PC-9 (cell line): ENCODE results near the gene LGALS1. TPM values are rescaled to one million over a fixed set of nuclear protein-coding genes. Genes with fewer than 3 reads are reported as not detected.

ENCODE experiments used
- BruUV-seq: library from RNA; stranded (reverse); fragments of 400-500 nt; replicated peaks from 2 replicates; lab custom pipeline; 2021; lab: Mats Ljungman, UMichigan
- CTCF ChIA-PET: fragments of 300-600 bp; sonication (Branson Sonifier 250); formaldehyde crosslinking; loops from one replicate; lab custom pipeline; 2022; ENCODE audit warnings: antibody characterized with exemption; lab: Charles Lee
- POLR2A ChIA-PET: fragments of 300-600 bp; sonication (Branson Sonifier 250); formaldehyde crosslinking; loops from one replicate; lab custom pipeline; 2022; ENCODE audit warnings: antibody characterized with exemption; ENCODE audit not compliant: unreplicated experiment; lab: Charles Lee
- DNase-seq, 2 experiments: peaks; one replicate each; pipeline versions ENCODE4 v3.0.0 to v3.0.0-alpha.2; 2015 to 2022; ENCODE audit warnings: mixed read lengths in 1 of 2
- H2AFZ ChIP-seq: fragments of 200-600 bp; sonication (generic); 2 replicates; pipeline ENCODE4 v1.8.1; 2017; ENCODE audit warnings: antibody characterized with exemption
- H3F3A ChIP-seq: fragments of 200-600 bp; sonication (generic); 2 replicates; pipeline ENCODE4 v1.8.1; 2017; ENCODE audit warnings: antibody characterized with exemption, mild to moderate bottlenecking, low read depth; ENCODE audit not compliant: insufficient read depth
- H3K27ac ChIP-seq: fragments of 200-600 bp; sonication (generic); 2 replicates; pipeline ENCODE4 v1.6.1; 2016; ENCODE audit warnings: mixed run types
- H3K27me3 ChIP-seq: fragments of 200-600 bp; sonication (generic); 2 replicates; pipeline ENCODE4 v1.6.1; 2016; ENCODE audit warnings: low read depth, mixed run types; ENCODE audit not compliant: insufficient read depth
- H3K36me3 ChIP-seq: fragments of 200-600 bp; sonication (generic); 2 replicates; pipeline ENCODE4 v1.6.1; 2016; ENCODE audit warnings: low read depth, mixed run types
- H3K4me1 ChIP-seq: fragments of 200-600 bp; sonication (generic); replicated peaks from 2 replicates; pipeline ENCODE4 v1.6.1; 2016; ENCODE audit warnings: mixed run types; ENCODE audit not compliant: insufficient read depth
- H3K4me2 ChIP-seq: fragments of 200-600 bp; sonication (generic); 2 replicates; pipeline ENCODE4 v1.6.1; 2017; ENCODE audit warnings: mixed run types
- H3K4me3 ChIP-seq: fragments of 200-600 bp; sonication (generic); 2 replicates; pipeline ENCODE4 v1.6.1; 2016; ENCODE audit warnings: mixed run types
- H3K79me2 ChIP-seq: fragments of 200-600 bp; sonication (generic); 2 replicates; pipeline ENCODE4 v1.6.1; 2017; ENCODE audit warnings: low read depth, mixed run types
- H3K9me2 ChIP-seq: fragments of 200-600 bp; sonication (generic); 2 replicates; pipeline ENCODE4 v1.8.1; 2017; ENCODE audit warnings: mild to moderate bottlenecking; ENCODE audit not compliant: insufficient read depth
- H3K9me3 ChIP-seq: fragments of 200-600 bp; sonication (generic); 2 replicates; pipeline ENCODE4 v1.8.1; 2016; ENCODE audit warnings: low read depth; ENCODE audit not compliant: insufficient read depth
- H4K20me1 ChIP-seq: fragments of 200-600 bp; sonication (generic); 2 replicates; pipeline ENCODE4 v1.8.1; 2017; ENCODE audit not compliant: insufficient read depth
- CTCF ChIP-seq: fragments of 200-600 bp; sonication (generic); conservative IDR thresholded peaks from 2 replicates; pipeline ENCODE4 v1.6.1; 2017; ENCODE audit warnings: mixed run types, antibody characterized with exemption, mild to moderate bottlenecking, moderate library complexity
- EZH2 ChIP-seq: fragments of 200-600 bp; sonication (generic); IDR thresholded peaks from 2 replicates; pipeline ENCODE4 v1.8.0; 2017; ENCODE audit warnings: antibody characterized with exemption, low read depth
- intact Hi-C: fragments of 100-400 bp; cut with micrococcal nuclease; formaldehyde crosslinking; loops from one replicate; pipeline ENCODE4 v1.10.0; 2022; ENCODE audit not compliant: unreplicated experiment
- total RNA-seq: library from RNA; stranded (reverse); gene quantifications from 2 replicates; pipeline ENCODE4 v1.2.3, GENCODE V29; 2021

Gene LGALS1
- total RNA-seq, 1 experiment from 2014 or later = 791 TPM

- H3K36me3 ChIP-seq = no peaks in the 10 kb centered on the region
- ChIA-PET CTCF (interaction anchor here (0.6 kb wide), 1 partner anchor 67 kb away, joined by 3 read pairs; no protein-coding TSS in a partner anchor), POLR2A (interaction anchor here (0.5 kb wide), 1 partner anchor 141 kb away, joined by 3 read pairs; a partner anchor contains a TSS)
- H4K20me1 ChIP-seq = peaks cover 12% of the 10 kb centered on the region
- no peaks in the 10 kb centered on the region for H3K9me2 ChIP-seq
- H3K27me3 ChIP-seq = no peaks in the 10 kb centered on the region
- peak in 1 of 2 experiments; percentile 32 for DNase-seq
- no peak overlapping the region for H3K4me2 ChIP-seq
- no peak for TF ChIP-seq CTCF
- no peak for TF ChIP-seq EZH2
- H3K4me3 ChIP-seq = no peak overlapping the region
- H3K27ac ChIP-seq = no peak overlapping the region
- BruUV-seq = no TSS peak
- H2AFZ ChIP-seq = no peak overlapping the region
- H3K79me2 ChIP-seq = peaks cover 31% of the 10 kb centered on the region
- H3F3A ChIP-seq = peaks cover 20% of the 10 kb centered on the region
- peaks cover 24% of the 10 kb centered on the region for H3K4me1 ChIP-seq
- intact Hi-C loops = no loop called here
- no peaks in the 10 kb centered on the region for H3K9me3 ChIP-seq
Observed at GRCh38 chr22:37664249-37665101, 11.0 kb upstream of the LGALS1 start.

- Histone ChIP-seq H3K27me3 (no peaks in the 10 kb centered on the region), H3K4me1 (peaks cover 14% of the 10 kb centered on the region), H3F3A (peaks cover 20% of the 10 kb centered on the region), H3K4me3 (no peak overlapping the region), H3K79me2 (peaks cover 20% of the 10 kb centered on the region), H2AFZ (no peak overlapping the region), H3K36me3 (no peaks in the 10 kb centered on the region), H3K9me2 (no peaks in the 10 kb centered on the region), H3K9me3 (no peaks in the 10 kb centered on the region), H4K20me1 (peaks cover 2% of the 10 kb centered on the region), H3K4me2 (no peak overlapping the region), H3K27ac (no peak overlapping the region)
- DNase-seq = no peak
- no peak for TF ChIP-seq EZH2
- TF ChIP-seq CTCF = no peak
- intact Hi-C loops = no loop called here
- ChIA-PET CTCF (no interaction called here), POLR2A (interaction anchor here (0.6 kb wide), 2 partner anchors 10 to 65 kb away, joined by 3 to 10 read pairs; partner anchors contain the start of gene LGALS1)
- BruUV-seq = no TSS peak
Observed at GRCh38 chr22:37665487-37665886, 9.9 kb upstream of the LGALS1 start.

- Histone ChIP-seq H3F3A (peaks cover 26% of the 10 kb centered on the region), H3K27me3 (no peaks in the 10 kb centered on the region), H2AFZ (no peak overlapping the region), H3K79me2 (0 out of 2 replicates have a peak, but pooled peaks cover 3% of the 10 kb centered on the region), H3K4me1 (peaks cover 15% of the 10 kb centered on the region), H3K9me2 (no peaks in the 10 kb centered on the region), H3K36me3 (no peaks in the 10 kb centered on the region), H4K20me1 (no peaks in the 10 kb centered on the region), H3K27ac (no peak overlapping the region), H3K4me3 (no peak overlapping the region), H3K4me2 (no peak overlapping the region), H3K9me3 (no peaks in the 10 kb centered on the region)
- ChIA-PET POLR2A (interaction anchor here (0.7 kb wide), 1 partner anchor 53 kb away, joined by 13 read pairs; no protein-coding TSS in a partner anchor), CTCF (no interaction called here)
- DNase-seq = no peak
- intact Hi-C loops = no loop called here
- no TSS peak for BruUV-seq
- no peak for TF ChIP-seq CTCF
- TF ChIP-seq EZH2 = no peak
Observed at GRCh38 chr22:37669586-37669985, 5.8 kb upstream of the LGALS1 start.
